Sigmoid colon (tissue), 7 donors: Measurements from ENCODE around the gene TP73. TPM values are rescaled to one million over a fixed set of nuclear protein-coding genes. Genes with fewer than 3 reads are reported as not detected.
"Not testable (repeated sequence)": the region's sequence is repeated elsewhere in the genome, so short reads cannot be mapped to it uniquely, and the experiment has no call there.

Experiments used
- DNase-seq: peaks from one replicate; pipeline ENCODE4 v3.0.0-alpha.2; 2019
- H3K27ac ChIP-seq, 4 donors: fragments of 200-600 bp; sonication (generic); one replicate each; pipeline ENCODE4 v1.5.1; 2016 to 2019; ENCODE audit warnings: mild to moderate bottlenecking in 1 of 4
- H3K27me3 ChIP-seq, 3 donors: fragments of 200-600 bp; sonication (generic); one replicate each; pipeline ENCODE4 v1.5.1; 2019; ENCODE audit warnings: mild to moderate bottlenecking in 1 of 3
- H3K36me3 ChIP-seq, 4 donors: fragments of 200-600 bp; sonication (generic); one replicate each; pipeline ENCODE4 v1.5.1; 2016 to 2019
- H3K4me1 ChIP-seq, 4 donors: fragments of 200-600 bp; sonication (generic); one replicate each; pipeline ENCODE4 v1.5.1; 2017 to 2019
- H3K4me3 ChIP-seq, 4 donors: fragments of 200-600 bp; sonication (generic); one replicate each; pipeline ENCODE4 v1.5.1; 2017 to 2019; ENCODE audit warnings: mild to moderate bottlenecking in 2 of 4, moderate library complexity in 1 of 4
- H3K9me3 ChIP-seq, 4 donors: fragments of 200-600 bp in 3 of 4; sonication (generic) in 3 of 4; one replicate each; pipeline versions ENCODE4 v1.5.1 to v1.6.1; 2013 to 2019
- CTCF ChIP-seq, 4 experiments: fragments of 450-650 bp in 3 of 4; fragments of 200-600 bp in 1 of 4; IDR thresholded peaks; one replicate each; pipeline ENCODE4 v1.5.1; 2016 to 2019; ENCODE audit warnings: antibody characterized with exemption in 4 of 4, mild to moderate bottlenecking in 3 of 4, moderate library complexity in 2 of 4
- EP300 ChIP-seq, 4 donors: sonication (generic); formaldehyde crosslinking; IDR thresholded peaks; one replicate each; pipeline ENCODE4 v1.6.1; 2017; ENCODE audit warnings: antibody characterized with exemption in 4 of 4
- POLR2A ChIP-seq, 2 donors: fragments of 450-650 bp; IDR thresholded peaks; one replicate each; pipeline ENCODE4 v1.6.1; 2016; ENCODE audit warnings: antibody characterized with exemption in 2 of 2, mild to moderate bottlenecking in 2 of 2, moderate library complexity in 2 of 2
- POLR2AphosphoS5 ChIP-seq, 4 donors: sonication (generic); formaldehyde crosslinking; IDR thresholded peaks; one replicate each; pipeline ENCODE4 v1.6.1; 2017; ENCODE audit warnings: antibody characterized with exemption in 4 of 4
- WGBS, 2 donors: extraction: QIAGEN DNeasy Blood & Tissue Kit; methylation state at CpG; one replicate each; pipeline ENCODE4 v1.1.7; 2013; 5-methylcytosine and 5-hydroxymethylcytosine counted together
- intact Hi-C: fragments of 100-400 bp; cut with DNase I; formaldehyde crosslinking; loops from one replicate; pipeline ENCODE4 v1.15.1; 2023
- polyA plus RNA-seq, 3 donors: library from polyadenylated mRNA; stranded (reverse); fragments of 200-250 nt; gene quantifications; one replicate each; pipeline ENCODE4 v1.2.3, GENCODE V29; 2013
- total RNA-seq, 4 donors: library from RNA; depleted of rRNA; stranded (reverse); fragments of >200 nt; gene quantifications; one replicate each; pipeline ENCODE4 v1.1.0, GENCODE V29; 2016
- donor health status: healthy with polysubstance abuse.
- donor health status: Bipolar disorder and iron deficiency.
- donor health status: healthy.

TP73 gene
- total and polyA plus RNA-seq, 7 donors: 0.22 to 0.69 TPM; not detected in 5

GRCh38 chr1:3746830-3747521 lies 94.7 kb downstream of the TP73 start:
- intact Hi-C loops: loop anchor here (2.0 to 5.0 kb wide), 3 partner anchors 26 to 155 kb away; partner anchors contain the start of genes C1orf174, LRRC47 and SMIM1
- Histone ChIP-seq H3K4me1 (peaks cover 0 to 34% (median 24%) of the 10 kb centered on the region in 4 donors), H3K9me3 (no peaks in the 10 kb centered on the region), H3K27me3 (peaks cover 0 to 1% (median 0%) of the 10 kb centered on the region in 3 donors), H3K4me3 (peak overlapping the region; percentile 57 to 91 (median 74)), H3K27ac (peak overlapping the region; percentile 74 to 87 (median 79)), H3K36me3 (peaks cover 0 to 23% (median 5%) of the 10 kb centered on the region in 4 donors)
- peak; percentile 93 for DNase-seq
- 2 to 18% methylated on average over 73 of the region's 73 CpGs for WGBS, 2 donors
- TF ChIP-seq CTCF (IDR thresholded peaks at IDR 0.05) (no peak), POLR2AphosphoS5 (IDR thresholded peaks at IDR 0.05) (peak; percentile 30 to 74 (median 56)), POLR2A (IDR thresholded peaks at IDR 0.05) (peak in 1 of 2 donors; percentile 51)

- Histone ChIP-seq H3K9me3 (no peaks in the 10 kb centered on the region), H3K27me3 (peaks cover 0 to 7% (median 0%) of the 10 kb centered on the region in 3 donors), H3K36me3 (peaks cover 0 to 18% (median 2%) of the 10 kb centered on the region in 4 donors), H3K4me3 (peak overlapping the region; percentile 57 to 91 (median 74)), H3K27ac (peak overlapping the region; percentile 74 to 87 (median 79)), H3K4me1 (peaks cover 0 to 34% (median 24%) of the 10 kb centered on the region in 4 donors)
- WGBS, 2 donors: 18 to 41% methylated on average over 6 of the region's 6 CpGs
- TF ChIP-seq POLR2A (IDR thresholded peaks at IDR 0.05) (no peak), POLR2AphosphoS5 (IDR thresholded peaks at IDR 0.05) (no peak), EP300 (IDR thresholded peaks at IDR 0.05) (no peak), CTCF (IDR thresholded peaks at IDR 0.05) (no peak)
- DNase-seq: no peak
- intact Hi-C loops: loop anchor here (2.0 to 5.0 kb wide), 3 partner anchors 25 to 155 kb away; partner anchors contain the start of genes C1orf174, LRRC47 and SMIM1
Measured at GRCh38 chr1:3747522-3747848, 95.2 kb downstream of the TP73 start.

- Histone ChIP-seq H3K9me3 (no peaks in the 10 kb centered on the region), H3K36me3 (peaks cover 0 to 14% (median under 1%) of the 10 kb centered on the region in 4 donors), H3K27me3 (peaks cover 0 to 8% (median 0%) of the 10 kb centered on the region in 3 donors), H3K27ac (peak overlapping the region; percentile 74 to 87 (median 79)), H3K4me1 (peaks cover 0 to 34% (median 24%) of the 10 kb centered on the region in 4 donors), H3K4me3 (peak overlapping the region in 3 of 4 donors; percentile 57 to 91 (median 81))
- no peak for DNase-seq
- intact Hi-C loops: loop anchor here (2.0 to 5.0 kb wide), 3 partner anchors 25 to 154 kb away; partner anchors contain the start of genes C1orf174, LRRC47 and SMIM1
- TF ChIP-seq POLR2A (IDR thresholded peaks at IDR 0.05) (no peak), EP300 (IDR thresholded peaks at IDR 0.05) (no peak), POLR2AphosphoS5 (IDR thresholded peaks at IDR 0.05) (no peak), CTCF (IDR thresholded peaks at IDR 0.05) (no peak)
- 64 to 84% methylated on average over 13 of the region's 13 CpGs for WGBS, 2 donors
Measured at GRCh38 chr1:3747903-3748302, 95.6 kb downstream of the TP73 start.

- H3K27me3 ChIP-seq, H3K27ac ChIP-seq, H3K36me3 ChIP-seq, H3K4me3 ChIP-seq, DNase-seq, H3K9me3 ChIP-seq: not testable (repeated sequence)
- 59 to 84% methylated on average over 15 of the region's 15 CpGs for WGBS, 2 donors
- H3K4me1 ChIP-seq: peaks cover 0 to 34% (median 24%) of the 10 kb centered on the region in 4 donors
- intact Hi-C loops: loop anchor here (5.0 kb wide), 2 partner anchors 49 to 154 kb away; partner anchors contain the start of genes C1orf174 and LRRC47
Measured at GRCh38 chr1:3748316-3748900, 96.1 kb downstream of the TP73 start.

- WGBS, 2 donors: 57 to 75% methylated on average over 5 of the region's 5 CpGs
- intact Hi-C loops: loop anchor here (5.0 kb wide), 2 partner anchors 48 to 153 kb away; partner anchors contain the start of genes C1orf174 and LRRC47
- Histone ChIP-seq H3K36me3 (peaks cover 0 to 6% (median 0%) of the 10 kb centered on the region in 4 donors), H3K27ac (no peak overlapping the region), H3K4me3 (no peak overlapping the region), H3K4me1 (peaks cover 0 to 33% (median 24%) of the 10 kb centered on the region in 4 donors), H3K9me3 (no peaks in the 10 kb centered on the region), H3K27me3 (peaks cover 0 to 21% (median 8%) of the 10 kb centered on the region in 3 donors)
- no peak for DNase-seq
- TF ChIP-seq CTCF (IDR thresholded peaks at IDR 0.05): no peak
- TF ChIP-seq EP300 (IDR thresholded peaks at IDR 0.05): no peak
Measured at GRCh38 chr1:3749512-3749911, 97.2 kb downstream of the TP73 start.
